Panc1 (cell line): ENCODE results near the gene EIF3M.

ENCODE experiments used
- POLR2AphosphoS5 ChIP-seq: IDR thresholded peaks from 2 replicates; pipeline ENCODE4 v1.6.1; 2012; ENCODE audit warnings: mild to moderate bottlenecking, low read depth, low read length, moderate library complexity
- TF ChIP-seq, protein P1 (sequence below), 2 experiments: IDR thresholded peaks; 2 replicates each; pipeline ENCODE4 v1.6.1; 2011 to 2012; ENCODE audit warnings: low read depth in 2 of 2, control low read depth in 1 of 2, low read length in 1 of 2, mild to moderate bottlenecking in 1 of 2, moderate library complexity in 1 of 2; ENCODE audit not compliant: insufficient read depth in 1 of 2
- TF ChIP-seq, protein P2 (sequence below): fragments of 450-650 bp; IDR thresholded peaks from 2 replicates; pipeline ENCODE4 v1.5.1; 2017; ENCODE audit warnings: mild to moderate bottlenecking

GRCh38 chr11:32575070-32575469, 8.6 kb upstream of the EIF3M start:
- TF ChIP-seq, protein P1, sequence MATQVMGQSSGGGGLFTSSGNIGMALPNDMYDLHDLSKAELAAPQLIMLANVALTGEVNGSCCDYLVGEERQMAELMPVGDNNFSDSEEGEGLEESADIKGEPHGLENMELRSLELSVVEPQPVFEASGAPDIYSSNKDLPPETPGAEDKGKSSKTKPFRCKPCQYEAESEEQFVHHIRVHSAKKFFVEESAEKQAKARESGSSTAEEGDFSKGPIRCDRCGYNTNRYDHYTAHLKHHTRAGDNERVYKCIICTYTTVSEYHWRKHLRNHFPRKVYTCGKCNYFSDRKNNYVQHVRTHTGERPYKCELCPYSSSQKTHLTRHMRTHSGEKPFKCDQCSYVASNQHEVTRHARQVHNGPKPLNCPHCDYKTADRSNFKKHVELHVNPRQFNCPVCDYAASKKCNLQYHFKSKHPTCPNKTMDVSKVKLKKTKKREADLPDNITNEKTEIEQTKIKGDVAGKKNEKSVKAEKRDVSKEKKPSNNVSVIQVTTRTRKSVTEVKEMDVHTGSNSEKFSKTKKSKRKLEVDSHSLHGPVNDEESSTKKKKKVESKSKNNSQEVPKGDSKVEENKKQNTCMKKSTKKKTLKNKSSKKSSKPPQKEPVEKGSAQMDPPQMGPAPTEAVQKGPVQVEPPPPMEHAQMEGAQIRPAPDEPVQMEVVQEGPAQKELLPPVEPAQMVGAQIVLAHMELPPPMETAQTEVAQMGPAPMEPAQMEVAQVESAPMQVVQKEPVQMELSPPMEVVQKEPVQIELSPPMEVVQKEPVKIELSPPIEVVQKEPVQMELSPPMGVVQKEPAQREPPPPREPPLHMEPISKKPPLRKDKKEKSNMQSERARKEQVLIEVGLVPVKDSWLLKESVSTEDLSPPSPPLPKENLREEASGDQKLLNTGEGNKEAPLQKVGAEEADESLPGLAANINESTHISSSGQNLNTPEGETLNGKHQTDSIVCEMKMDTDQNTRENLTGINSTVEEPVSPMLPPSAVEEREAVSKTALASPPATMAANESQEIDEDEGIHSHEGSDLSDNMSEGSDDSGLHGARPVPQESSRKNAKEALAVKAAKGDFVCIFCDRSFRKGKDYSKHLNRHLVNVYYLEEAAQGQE (IDR thresholded peaks at IDR 0.05; ENCODE audit: insufficient read depth in 1 of 2, low read depth in 2 of 2, low read length in 1 of 2), result no peak
- TF ChIP-seq POLR2AphosphoS5, result no peak
- TF ChIP-seq, protein P2, sequence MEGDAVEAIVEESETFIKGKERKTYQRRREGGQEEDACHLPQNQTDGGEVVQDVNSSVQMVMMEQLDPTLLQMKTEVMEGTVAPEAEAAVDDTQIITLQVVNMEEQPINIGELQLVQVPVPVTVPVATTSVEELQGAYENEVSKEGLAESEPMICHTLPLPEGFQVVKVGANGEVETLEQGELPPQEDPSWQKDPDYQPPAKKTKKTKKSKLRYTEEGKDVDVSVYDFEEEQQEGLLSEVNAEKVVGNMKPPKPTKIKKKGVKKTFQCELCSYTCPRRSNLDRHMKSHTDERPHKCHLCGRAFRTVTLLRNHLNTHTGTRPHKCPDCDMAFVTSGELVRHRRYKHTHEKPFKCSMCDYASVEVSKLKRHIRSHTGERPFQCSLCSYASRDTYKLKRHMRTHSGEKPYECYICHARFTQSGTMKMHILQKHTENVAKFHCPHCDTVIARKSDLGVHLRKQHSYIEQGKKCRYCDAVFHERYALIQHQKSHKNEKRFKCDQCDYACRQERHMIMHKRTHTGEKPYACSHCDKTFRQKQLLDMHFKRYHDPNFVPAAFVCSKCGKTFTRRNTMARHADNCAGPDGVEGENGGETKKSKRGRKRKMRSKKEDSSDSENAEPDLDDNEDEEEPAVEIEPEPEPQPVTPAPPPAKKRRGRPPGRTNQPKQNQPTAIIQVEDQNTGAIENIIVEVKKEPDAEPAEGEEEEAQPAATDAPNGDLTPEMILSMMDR, result no peak
